SK-N-SH (cell line): ENCODE measurements around the gene FCAMR. TPM values are rescaled to one million over a fixed set of nuclear protein-coding genes. Genes with fewer than 3 reads are reported as not detected.
A peak's percentile ranks its signal among the peaks of the same experiment; 100 is the strongest.

Experiments
- CTCF ChIA-PET: fragments of 300-600, 350-600 bp; formaldehyde crosslinking; extraction: SDS; loops from one replicate; lab custom pipeline; 2021; lab: Yijun Ruan, JAX
- POLR2A ChIA-PET: fragments of 350-600 bp; sonication (Branson Sonifier 250); formaldehyde crosslinking; extraction: SDS; loops from one replicate; lab custom pipeline; 2020; ENCODE audit warnings: antibody characterized with exemption, inconsistent platforms; lab: Yijun Ruan, JAX
- DNase-seq: peaks from one replicate; pipeline ENCODE4 v3.0.0; 2012
- H2AFZ ChIP-seq: fragments of 200-600 bp; sonication (generic); 2 replicates; pipeline ENCODE4 v1.8.1; 2016; ENCODE audit warnings: antibody characterized with exemption, mild to moderate bottlenecking, low read depth
- H3F3A ChIP-seq: fragments of 200-600 bp; sonication (generic); replicated peaks from 2 replicates; pipeline ENCODE3; 2016; ENCODE audit warnings: antibody characterized with exemption, mild to moderate bottlenecking; ENCODE audit not compliant: insufficient read depth
- H3K27ac ChIP-seq, 2 experiments: fragments of 200-500 bp in 1 of 2; fragments of 200-600 bp in 1 of 2; sonication (Bioruptor generic) in 1 of 2; sonication (generic), shearing (Covaris generic) in 1 of 2; 2 replicates each; pipeline versions ENCODE4 v1.5.1 to v1.6.1; 2014 to 2016; ENCODE audit warnings: low read depth in 2 of 2, inconsistent platforms in 1 of 2, low read length in 1 of 2, mild to moderate bottlenecking in 1 of 2, mixed read lengths in 1 of 2
- H3K27me3 ChIP-seq: fragments of 200-600 bp; sonication (generic), shearing (Covaris generic); 2 replicates; pipeline ENCODE4 v1.6.1; 2016; ENCODE audit warnings: mixed run types; ENCODE audit not compliant: insufficient read depth
- H3K36me3 ChIP-seq, 2 experiments: fragments of 200-500 bp in 1 of 2; fragments of 200-600 bp in 1 of 2; sonication (Bioruptor generic) in 1 of 2; sonication (generic) in 1 of 2; replicated peaks in 1 of 2; 2 replicates each; pipeline versions ENCODE3 to v1.5.1; 2014 to 2016; ENCODE audit warnings: low read length in 1 of 2, mild to moderate bottlenecking in 1 of 2; ENCODE audit not compliant: insufficient read depth in 2 of 2, control insufficient read depth in 1 of 2
- H3K4me1 ChIP-seq, 2 experiments: fragments of 200-500 bp in 1 of 2; fragments of 200-600 bp in 1 of 2; sonication (Bioruptor generic) in 1 of 2; sonication (generic), shearing (Covaris generic) in 1 of 2; 2 replicates each; pipeline versions ENCODE4 v1.5.1 to v1.6.1; 2014 to 2016; ENCODE audit warnings: low read depth in 1 of 2, low read length in 1 of 2, mixed run types in 1 of 2; ENCODE audit not compliant: insufficient read depth in 2 of 2, control insufficient read depth in 1 of 2
- H3K4me2 ChIP-seq: fragments of 200-600 bp; sonication (generic), shearing (Covaris generic); 2 replicates; pipeline ENCODE4 v1.6.1; 2017; ENCODE audit warnings: mixed run types
- H3K4me3 ChIP-seq, 2 experiments: fragments of 200-500 bp in 1 of 2; fragments of 200-600 bp in 1 of 2; sonication (Bioruptor generic) in 1 of 2; sonication (generic), shearing (Covaris generic) in 1 of 2; 2 replicates each; pipeline versions ENCODE4 v1.5.1 to v1.8.1; 2014 to 2016; ENCODE audit warnings: low read depth in 2 of 2, inconsistent platforms in 1 of 2, low read length in 1 of 2, mild to moderate bottlenecking in 1 of 2, mixed read lengths in 1 of 2, moderate library complexity in 1 of 2
- H3K79me2 ChIP-seq: fragments of 200-600 bp; sonication (generic); 2 replicates; pipeline ENCODE4 v1.8.1; 2017; ENCODE audit warnings: mild to moderate bottlenecking; ENCODE audit not compliant: insufficient read depth
- H3K9ac ChIP-seq: fragments of 200-600 bp; sonication (generic); 2 replicates; pipeline ENCODE4 v1.6.1; 2017; ENCODE audit warnings: mixed run types
- H3K9me2 ChIP-seq: fragments of 200-600 bp; sonication (generic); 2 replicates; pipeline ENCODE4 v1.6.1; 2017; ENCODE audit warnings: mixed run types
- H3K9me3 ChIP-seq: fragments of 200-600 bp; sonication (generic); 2 replicates; pipeline ENCODE4 v1.6.1; 2017; ENCODE audit warnings: mixed run types, mild to moderate bottlenecking, moderate library complexity
- H4K20me1 ChIP-seq: fragments of 200-600 bp; sonication (generic); 2 replicates; pipeline ENCODE4 v1.6.1; 2017; ENCODE audit warnings: mild to moderate bottlenecking, mixed run types; ENCODE audit not compliant: insufficient read depth
- CTCF ChIP-seq: fragments of 200-600 bp; sonication (generic); IDR thresholded peaks from 2 replicates; pipeline ENCODE4 v1.6.1; 2017; ENCODE audit warnings: antibody characterized with exemption, mild to moderate bottlenecking, moderate library complexity
- EP300 ChIP-seq, 2 experiments: IDR thresholded peaks; 2 replicates each; pipeline versions ENCODE4 v1.4.0 to v1.6.1; 2012; ENCODE audit warnings: borderline replicate concordance in 1 of 2, low read depth in 1 of 2, low read length in 1 of 2
- FOXM1 ChIP-seq: IDR thresholded peaks from 2 replicates; pipeline ENCODE4 v1.4.0; 2012; ENCODE audit warnings: low read depth, mild to moderate bottlenecking
- GABPA ChIP-seq: IDR thresholded peaks from 2 replicates; pipeline ENCODE4 v1.4.0; 2012; ENCODE audit warnings: low read depth, mild to moderate bottlenecking
- MAX ChIP-seq: IDR thresholded peaks from 2 replicates; pipeline ENCODE4 v1.4.0; 2012; ENCODE audit warnings: low read depth
- NRF1 ChIP-seq: IDR thresholded peaks from 2 replicates; pipeline ENCODE4 v1.6.1; 2012; ENCODE audit warnings: low read depth, mild to moderate bottlenecking, low read length
- RAD21 ChIP-seq: IDR thresholded peaks from 2 replicates; pipeline ENCODE4 v1.6.1; 2012; ENCODE audit warnings: mild to moderate bottlenecking, low read length
- SMC3 ChIP-seq: IDR thresholded peaks from 2 replicates; pipeline ENCODE4 v1.6.1; 2012; ENCODE audit warnings: low read depth, low read length, improper control_type of control experiment
- TEAD4 ChIP-seq: IDR thresholded peaks from 2 replicates; pipeline ENCODE4 v1.4.0; 2012; ENCODE audit warnings: mild to moderate bottlenecking, borderline replicate concordance; ENCODE audit not compliant: insufficient read depth
- ZBTB33 ChIP-seq: IDR thresholded peaks from 2 replicates; pipeline ENCODE4 v1.4.0; 2012; ENCODE audit warnings: low read depth, borderline replicate concordance
- WGBS: methylation state at CpG from one replicate; pipeline ENCODE4 v1.1.6; 2017; ENCODE audit warnings: low lambda C conversion rate; 5-methylcytosine and 5-hydroxymethylcytosine counted together
- polyA plus RNA-seq, 3 experiments: library from polyadenylated mRNA; depleted of rRNA; stranded (reverse); fragments of >200 nt; gene quantifications; 2 replicates each; pipeline ENCODE4 v1.2.3, GENCODE V29; 2012

FCAMR gene
- polyA plus RNA-seq, 1 of the 3 experiments (the other 2 are of a cell fraction): not detected

GRCh38 chr1:207006083-207006482 lies 35.8 kb upstream of the FCAMR start:
- WGBS: 58% methylated on average over 3 of the region's 3 CpGs
- H3F3A ChIP-seq: no peaks in the 10 kb centered on the region
- TF ChIP-seq NRF1: no peak
- no peak for TF ChIP-seq FOXM1
- no peak for TF ChIP-seq EP300 (IDR thresholded peaks at IDR 0.05; ENCODE audit: borderline replicate concordance in 1 of 2, low read depth in 1 of 2, low read length in 1 of 2)
- no peak for TF ChIP-seq SMC3
- TF ChIP-seq ZBTB33: no peak
- TF ChIP-seq GABPA: no peak
- TF ChIP-seq MAX: no peak
- no peak for TF ChIP-seq CTCF
- no peak for DNase-seq
- no peaks in the 10 kb centered on the region for H3K9me3 ChIP-seq
- no peaks in the 10 kb centered on the region for H4K20me1 ChIP-seq
- H3K9ac ChIP-seq: no peak overlapping the region
- H3K27me3 ChIP-seq: no peaks in the 10 kb centered on the region
- no peak overlapping the region for H3K4me3 ChIP-seq
- H2AFZ ChIP-seq: no peak overlapping the region
- ChIA-PET POLR2A (no interaction called here), CTCF (interaction anchor here (0.6 to 4.3 kb wide), 11 partner anchors 8 to 494 kb away, joined by 3 to 39 read pairs (median 4); no protein-coding TSS in a partner anchor)
- no peak overlapping the region; a peak in 1 of 4 replicates for H3K27ac ChIP-seq
- peaks cover 6 to 10% of the 10 kb centered on the region in 2 experiments; a peak in 2 of 4 replicates for H3K4me1 ChIP-seq
- H3K36me3 ChIP-seq: no peaks in the 10 kb centered on the region
- no peaks in the 10 kb centered on the region for H3K9me2 ChIP-seq
- H3K4me2 ChIP-seq: no peak overlapping the region
- H3K79me2 ChIP-seq: no peaks in the 10 kb centered on the region

GRCh38 chr1:207004931-207005830 lies 34.9 kb upstream of the FCAMR start:
- Histone ChIP-seq H3K9ac (no peak overlapping the region), H4K20me1 (no peaks in the 10 kb centered on the region), H3K27ac (no peak overlapping the region), H3F3A (no peaks in the 10 kb centered on the region), H3K79me2 (no peaks in the 10 kb centered on the region), H3K4me3 (no peak overlapping the region), H3K9me3 (no peaks in the 10 kb centered on the region)
- peak; percentile 51 for DNase-seq
- POLR2A ChIA-PET: no interaction called here
- 0 out of 2 replicates have a peak, but pooled peaks have one; percentile 31 for TF ChIP-seq RAD21
- no peak for TF ChIP-seq TEAD4
- TF ChIP-seq EP300 (IDR thresholded peaks at IDR 0.05; ENCODE audit: borderline replicate concordance in 1 of 2, low read depth in 1 of 2, low read length in 1 of 2): no peak
- peak; percentile 74 for TF ChIP-seq CTCF
- TF ChIP-seq, all 33 proteins: peak for 2
- Histone ChIP-seq H3K36me3 (no peaks in the 10 kb centered on the region), H2AFZ (no peak overlapping the region; the same call in 1 of the 2 replicates), H3K9me2 (no peaks in the 10 kb centered on the region), H3K4me2 (no peak overlapping the region), H3K27me3 (no peaks in the 10 kb centered on the region), H3K4me1 (peaks cover 6 to 10% of the 10 kb centered on the region in 2 experiments; a peak in 2 of 4 replicates)
- 32% methylated on average over 9 of the region's 9 CpGs for WGBS
- CTCF ChIA-PET: interaction anchor here (0.8 to 4.3 kb wide), 23 partner anchors 9 to 494 kb away, joined by 3 to 39 read pairs (median 4); no protein-coding TSS in a partner anchor
